Prostate gland (tissue), 2 donors: ENCODE measurements around the gene SSRP1. TPM values are rescaled to one million over a fixed set of nuclear protein-coding genes. Genes with fewer than 3 reads are reported as not detected.
"Not testable (repeated sequence)": the region's sequence is repeated elsewhere in the genome, so short reads cannot be mapped to it uniquely, and the experiment has no call there.

Experiments
- DNase-seq: peaks from one replicate; pipeline ENCODE4 v3.0.0-alpha.2; 2019; ENCODE audit warnings: low spot score
- H3K27ac ChIP-seq, 2 donors: fragments of 200-600 bp; sonication (generic); 2 replicates each; pipeline ENCODE4 v1.5.1; 2017 to 2019
- H3K27me3 ChIP-seq: fragments of 200-600 bp; sonication (generic); replicated peaks from 2 replicates; pipeline ENCODE4 v1.5.1; 2019; ENCODE audit not compliant: insufficient read depth
- H3K36me3 ChIP-seq, 2 donors: fragments of 200-600 bp; sonication (generic); 1 replicate in 1 of 2; 2 replicates in 1 of 2; pipeline versions ENCODE4 v1.5.1 to v1.8.1; 2017 to 2019
- H3K4me1 ChIP-seq: fragments of 200-600 bp; sonication (generic); replicated peaks from 2 replicates; pipeline ENCODE4 v1.5.1; 2019
- H3K4me3 ChIP-seq, 2 donors: fragments of 200-600 bp; sonication (generic); 2 replicates each; pipeline ENCODE4 v1.5.1; 2017 to 2019
- H3K9me3 ChIP-seq: fragments of 200-600 bp; sonication (generic); 2 replicates; pipeline ENCODE4 v1.5.1; 2017
- CTCF ChIP-seq, 4 experiments: fragments of 200-600 bp in 2 of 4; fragments of 450-650 bp in 2 of 4; sonication (generic) in 2 of 4; IDR thresholded peaks; 1 replicate in 3 of 4; 2 replicates in 1 of 4; pipeline ENCODE4 v1.5.1; 2016 to 2019; ENCODE audit warnings: antibody characterized with exemption in 4 of 4, mild to moderate bottlenecking in 2 of 4, moderate library complexity in 2 of 4
- POLR2A ChIP-seq: fragments of 450-650 bp; IDR thresholded peaks from one replicate; pipeline ENCODE4 v1.6.1; 2016; ENCODE audit warnings: antibody characterized with exemption, mild to moderate bottlenecking
- POLR2AphosphoS5 ChIP-seq: sonication (generic); formaldehyde crosslinking; IDR thresholded peaks from one replicate; pipeline ENCODE4 v1.6.1; 2017; ENCODE audit warnings: antibody characterized with exemption
- WGBS: methylation state at CpG from one replicate; pipeline ENCODE4 v1.1.5; 2018; 5-methylcytosine and 5-hydroxymethylcytosine counted together
- intact Hi-C: fragments of 100-400 bp; cut with DNase I; formaldehyde crosslinking; loops from one replicate; pipeline ENCODE4 v1.14.2; 2022
- total RNA-seq, 2 donors: library from RNA; depleted of rRNA; stranded (reverse); fragments of >200 nt; gene quantifications; one replicate each; pipeline ENCODE4 v1.1.0, GENCODE V29; 2016

Gene SSRP1
- total RNA-seq, 2 donors from 2014 or later, result 82.6 to 85.4 TPM

- Histone ChIP-seq H3K27ac (no peak overlapping the region), H3K4me1 (no peaks in the 10 kb centered on the region), H3K36me3 (no peaks in the 10 kb centered on the region), H3K27me3 (no peaks in the 10 kb centered on the region), H3K9me3 (no peaks in the 10 kb centered on the region), H3K4me3 (no peak overlapping the region)
- TF ChIP-seq CTCF (IDR thresholded peaks at IDR 0.05) (no peak), POLR2AphosphoS5 (no peak), POLR2A (no peak)
- DNase-seq, result no peak
- 87% methylated on average over 6 of the region's 6 CpGs for WGBS
- intact Hi-C loops, result loop anchor here (10.0 kb wide), 1 partner anchor 183 kb away; no protein-coding TSS in a partner anchor
Measured at GRCh38 chr11:57341250-57341808, 5.6 kb upstream of the SSRP1 start.

GRCh38 chr11:57340039-57340615 is 4.4 kb upstream of the SSRP1 start:
- no peak overlapping the region for H3K27ac ChIP-seq
- no peaks in the 10 kb centered on the region for H3K27me3 ChIP-seq
- no peaks in the 10 kb centered on the region for H3K9me3 ChIP-seq
- intact Hi-C loops, result loop anchor here (10.0 kb wide), 1 partner anchor 185 kb away; no protein-coding TSS in a partner anchor
- WGBS, result 23% methylated on average over 12 of the region's 12 CpGs
- no peak for DNase-seq
- no peaks in the 10 kb centered on the region for H3K4me1 ChIP-seq
- TF ChIP-seq POLR2A, result no peak
- TF ChIP-seq CTCF (IDR thresholded peaks at IDR 0.05), result no peak
- no peak for TF ChIP-seq POLR2AphosphoS5
- H3K4me3 ChIP-seq, result no peak overlapping the region
- no peaks in the 10 kb centered on the region for H3K36me3 ChIP-seq

GRCh38 chr11:57339328-57339727 is 3.6 kb upstream of the SSRP1 start:
- H3K36me3 ChIP-seq, result no peaks in the 10 kb centered on the region
- no peak for TF ChIP-seq POLR2A
- TF ChIP-seq CTCF (IDR thresholded peaks at IDR 0.05), result no peak
- TF ChIP-seq POLR2AphosphoS5, result no peak
- intact Hi-C loops, result no loop called here
- no peak for DNase-seq
- no peak overlapping the region for H3K4me3 ChIP-seq
- H3K27me3 ChIP-seq, result no peaks in the 10 kb centered on the region
- no peaks in the 10 kb centered on the region for H3K4me1 ChIP-seq
- 92% methylated on average over 5 of the region's 5 CpGs for WGBS
- H3K27ac ChIP-seq, result no peak overlapping the region
- no peaks in the 10 kb centered on the region for H3K9me3 ChIP-seq

GRCh38 chr11:57338142-57338541 is 2.5 kb upstream of the SSRP1 start, which contains the start of gene P2RX3:
Gene P2RX3 (plus strand): TSS chr11:57338352. CDS start chr11:57338551, 199 bp downstream.
- Histone ChIP-seq H3K27ac (no peak within 1 kb of the TSS), H3K9me3 (no peaks in the 10 kb centered on the region), H3K36me3 (peaks cover 0 to 5% of the 10 kb centered on the region in 2 donors), H3K4me3 (no peak within 1 kb of the TSS), H3K27me3 (no peaks in the 10 kb centered on the region), H3K4me1 (no peaks in the 10 kb centered on the region)
- TF ChIP-seq POLR2AphosphoS5 (no peak), POLR2A (no peak), CTCF (IDR thresholded peaks at IDR 0.05) (no peak)
- WGBS, result 69% methylated on average over 4 of the region's 4 CpGs
- intact Hi-C loops, result no loop called here
- no peak for DNase-seq

- H3K36me3 ChIP-seq, result peaks cover under 1 to 16% of the 10 kb centered on the region in 2 donors
- 96% methylated on average over 6 of the region's 6 CpGs for WGBS
- H3K27me3 ChIP-seq, intact Hi-C loops, H3K9me3 ChIP-seq, H3K4me3 ChIP-seq, H3K27ac ChIP-seq, H3K4me1 ChIP-seq, DNase-seq: not testable (repeated sequence)
Measured at GRCh38 chr11:57336856-57337255, 1.2 kb upstream of the SSRP1 start.
